DND-41 (cell line): Measurements from ENCODE around the gene KCNA10.

ENCODE experiments used
- ATAC-seq: fragments of 200-7000 bp; cut with Tn5 transposase; 3 replicates; pipeline ENCODE4 v1.9.1; 2021; ENCODE audit warnings: low read depth; ENCODE audit not compliant: insufficient read depth
- DNase-seq: peaks from one replicate; pipeline ENCODE4 v3.0.0-alpha.2; 2020
- H2AFZ ChIP-seq: 2 replicates; pipeline ENCODE4 v1.6.0; 2012; ENCODE audit warnings: low read depth, low read length
- H3K27ac ChIP-seq: 2 replicates; pipeline ENCODE4 v1.5.1; 2012; ENCODE audit warnings: low read length, inconsistent platforms
- H3K27me3 ChIP-seq: fragments of 200-600 bp; sonication (generic); 2 replicates; pipeline ENCODE4 v1.6.0; 2012; ENCODE audit warnings: low read length, mild to moderate bottlenecking, inconsistent platforms; ENCODE audit not compliant: insufficient read depth, poor library complexity
- H3K36me3 ChIP-seq: 2 replicates; pipeline ENCODE4 v1.5.1; 2012; ENCODE audit warnings: low read length, inconsistent platforms; ENCODE audit not compliant: insufficient read depth
- H3K4me1 ChIP-seq: 2 replicates; pipeline ENCODE4 v1.5.1; 2012; ENCODE audit warnings: mild to moderate bottlenecking, low read length; ENCODE audit not compliant: insufficient read depth
- H3K4me2 ChIP-seq: 2 replicates; pipeline ENCODE4 v1.6.0; 2012; ENCODE audit warnings: mild to moderate bottlenecking, moderate library complexity, low read length, inconsistent platforms; ENCODE audit not compliant: insufficient read depth
- H3K4me3 ChIP-seq, 2 experiments: fragments of 200-600 bp in 1 of 2; shearing (Covaris generic) in 1 of 2; 2 replicates each; pipeline ENCODE4 v1.5.1; 2012 to 2016; ENCODE audit warnings: inconsistent platforms in 2 of 2, low read length in 2 of 2, mild to moderate bottlenecking in 2 of 2, low read depth in 1 of 2, moderate library complexity in 1 of 2
- H3K79me2 ChIP-seq: 2 replicates; pipeline ENCODE4 v1.6.0; 2012; ENCODE audit warnings: low read length, inconsistent platforms; ENCODE audit not compliant: insufficient read depth
- H3K9ac ChIP-seq: 2 replicates; pipeline ENCODE4 v1.6.0; 2012; ENCODE audit warnings: low read depth, mild to moderate bottlenecking, inconsistent platforms, low read length, moderate library complexity
- H3K9me3 ChIP-seq: 2 replicates; pipeline ENCODE4 v1.5.1; 2012; ENCODE audit warnings: low read length, moderate library complexity, mild to moderate bottlenecking, inconsistent platforms; ENCODE audit not compliant: insufficient read depth, severe bottlenecking
- H4K20me1 ChIP-seq: 2 replicates; pipeline ENCODE4 v1.6.0; 2012; ENCODE audit warnings: low read length; ENCODE audit not compliant: insufficient read depth
- CTCF ChIP-seq: IDR thresholded peaks from 2 replicates; pipeline ENCODE4 v1.5.1; 2012; ENCODE audit warnings: borderline replicate concordance, low read length, moderate library complexity, mild to moderate bottlenecking; ENCODE audit not compliant: poor library complexity, severe bottlenecking; ENCODE audit errors: extremely low read depth
- EZH2 ChIP-seq: IDR thresholded peaks from 3 replicates; pipeline ENCODE4 v1.6.1; 2012; ENCODE audit warnings: borderline replicate concordance, low read depth, mild to moderate bottlenecking, moderate library complexity, low read length, inconsistent platforms; ENCODE audit not compliant: severe bottlenecking

KCNA10 gene

DNA sequence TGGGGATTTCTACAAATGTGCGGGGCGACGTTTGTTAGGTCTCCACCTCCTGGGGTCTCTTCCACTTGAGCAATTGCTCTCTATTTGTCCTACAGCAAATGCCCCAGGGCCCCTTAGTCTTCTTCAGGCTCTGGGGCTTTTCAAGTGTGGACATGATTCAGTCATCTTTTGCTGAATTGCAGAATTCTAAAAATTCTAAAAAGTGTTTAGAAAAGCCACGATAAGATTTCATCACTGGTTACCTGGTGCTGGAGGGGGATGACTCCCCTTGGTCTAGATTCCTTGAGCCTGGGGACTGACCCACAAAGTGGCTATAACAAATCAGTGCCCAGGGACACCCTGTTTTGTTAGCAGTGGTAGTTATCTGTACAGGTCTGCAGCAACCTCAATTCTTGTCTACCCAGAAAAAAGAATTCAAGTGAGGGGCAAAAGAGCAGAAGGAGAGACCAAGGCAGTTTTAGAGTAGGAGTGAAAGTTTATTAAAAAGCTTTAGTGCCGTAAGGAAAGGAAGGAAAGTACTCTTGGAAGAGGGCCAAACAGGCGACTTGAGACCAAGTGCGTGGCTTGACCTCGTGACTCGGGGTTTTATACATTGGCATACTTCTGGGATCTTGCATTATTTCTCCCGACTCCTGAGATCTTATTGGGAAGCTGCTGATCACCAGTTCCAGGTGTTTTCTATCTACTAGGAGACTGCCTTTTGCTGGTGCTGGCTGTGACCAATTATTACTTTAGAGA lies 42.8 kb downstream of the KCNA10 start:
- Histone ChIP-seq H3K36me3 (no peaks in the 10 kb centered on the region), H3K9ac (no peak overlapping the region), H3K27me3 (peaks cover 10% of the 10 kb centered on the region), H4K20me1 (peaks cover 3% of the 10 kb centered on the region; the same call in 1 of the 2 replicates), H3K4me2 (no peak overlapping the region), H3K27ac (no peak overlapping the region), H3K4me1 (no peaks in the 10 kb centered on the region), H3K79me2 (no peaks in the 10 kb centered on the region), H3K4me3 (no peak overlapping the region), H2AFZ (no peak overlapping the region), H3K9me3 (no peaks in the 10 kb centered on the region)
- no peak for ATAC-seq
- DNase-seq = no peak
- no peak for TF ChIP-seq CTCF
- no peak for TF ChIP-seq EZH2

DNA sequence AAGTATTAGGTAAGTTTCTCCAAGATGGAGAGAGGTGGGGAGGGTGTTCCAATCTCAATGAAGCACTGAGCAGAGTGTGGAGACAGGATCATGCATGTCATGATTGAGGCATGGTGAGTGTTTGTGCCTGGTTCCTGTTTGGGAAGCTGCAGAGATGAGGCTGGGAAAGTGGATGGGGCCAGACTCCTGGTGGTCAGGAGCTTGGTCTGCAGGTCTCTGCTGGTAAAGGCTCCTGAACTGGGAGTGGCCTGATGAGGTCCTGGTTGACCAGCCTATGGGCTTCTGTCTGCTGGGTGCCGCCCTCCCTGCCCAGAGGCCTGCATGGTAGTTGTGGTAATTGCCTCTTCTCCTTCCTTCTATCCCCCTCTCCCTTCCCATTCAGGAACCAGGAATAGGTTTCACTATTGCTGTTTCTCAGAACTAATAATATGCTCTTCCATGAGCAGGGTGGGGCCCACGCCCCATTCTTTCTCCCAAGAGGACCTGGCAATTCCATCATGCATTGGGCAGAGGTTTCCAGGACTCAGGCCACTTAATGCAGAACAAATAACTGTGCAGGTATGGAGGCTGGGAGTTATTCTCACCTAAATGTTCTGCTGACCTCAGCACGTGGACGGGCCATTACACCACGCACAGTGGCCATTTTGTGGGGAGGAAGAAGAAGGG lies 43.5 kb downstream of the KCNA10 start:
- H3K4me3 ChIP-seq = no peak overlapping the region
- H3K27me3 ChIP-seq = peaks cover 9% of the 10 kb centered on the region
- ATAC-seq (no peak), DNase-seq (no peak)
- no peaks in the 10 kb centered on the region for H3K79me2 ChIP-seq
- TF ChIP-seq CTCF (no peak), EZH2 (no peak)
- H3K27ac ChIP-seq = no peak overlapping the region
- H4K20me1 ChIP-seq = peaks cover under 1% of the 10 kb centered on the region; the same call in 1 of the 2 replicates
- no peaks in the 10 kb centered on the region for H3K4me1 ChIP-seq
- H2AFZ ChIP-seq = no peak overlapping the region
- H3K36me3 ChIP-seq = no peaks in the 10 kb centered on the region
- H3K9me3 ChIP-seq = no peaks in the 10 kb centered on the region
- H3K4me2 ChIP-seq = no peak overlapping the region
- no peak overlapping the region for H3K9ac ChIP-seq

GRCh38 chr1:110474444-110474843 lies 44.5 kb downstream of the KCNA10 start:
- H2AFZ ChIP-seq = no peak overlapping the region
- H3K4me2 ChIP-seq = no peak overlapping the region
- TF ChIP-seq EZH2 (no peak), CTCF (no peak)
- no peaks in the 10 kb centered on the region for H4K20me1 ChIP-seq
- H3K27ac ChIP-seq = no peak overlapping the region
- no peaks in the 10 kb centered on the region for H3K9me3 ChIP-seq
- H3K4me3 ChIP-seq = no peak overlapping the region
- H3K27me3 ChIP-seq = peaks cover 10% of the 10 kb centered on the region
- DNase-seq = no peak
- no peak for ATAC-seq
- H3K36me3 ChIP-seq = no peaks in the 10 kb centered on the region
- H3K79me2 ChIP-seq = no peaks in the 10 kb centered on the region
- no peaks in the 10 kb centered on the region for H3K4me1 ChIP-seq
- no peak overlapping the region for H3K9ac ChIP-seq
